Measurements from ENCODE around the gene SMAD5. TPM values are rescaled to one million over a fixed set of nuclear protein-coding genes. Genes with fewer than 3 reads are reported as not detected.

Gene SMAD5
- total and polyA plus RNA-seq, 2 donors from 2014 or later = 9.9 to 67.7 TPM

- FAIRE-seq (no peak), DNase-seq (no peak)
- Histone ChIP-seq H3K9me3 (ENCODE audit: control insufficient read depth in 2 of 3, insufficient read depth in 1 of 3, low read length in 3 of 3) (no peaks in the 10 kb centered on the region), H3K4me3 (ENCODE audit: low read length in 3 of 3) (no peak overlapping the region), H3K9ac (ENCODE audit: low read length in 3 of 3) (no peak overlapping the region), H3K27ac (ENCODE audit: low read depth in 2 of 2, low read length in 2 of 2) (no peak overlapping the region), H3K4me1 (ENCODE audit: control insufficient read depth in 2 of 3, insufficient read depth in 2 of 3, low read depth in 1 of 3, low read length in 3 of 3) (peaks cover 3 to 27% (median 11%) of the 10 kb centered on the region in 3 donors), H3K36me3 (ENCODE audit: control insufficient read depth in 2 of 3, insufficient read depth in 3 of 3, low read length in 3 of 3) (no peaks in the 10 kb centered on the region), H3K27me3 (ENCODE audit: control insufficient read depth, insufficient read depth, low read length) (no peaks in the 10 kb centered on the region)
- intact Hi-C loops (cut with DNase I) = no loop called here
- no peak for TF ChIP-seq CTCF (IDR thresholded peaks at IDR 0.05; ENCODE audit: borderline replicate concordance, extremely low read depth, insufficient read depth)
Observed at GRCh38 chr5:136137497-136138220, 5.0 kb downstream of the SMAD5 start.

GRCh38 chr5:136141561-136141960 lies 8.9 kb downstream of the SMAD5 start:
- Histone ChIP-seq H3K4me3 (ENCODE audit: low read length in 3 of 3) (no peak overlapping the region), H3K9ac (ENCODE audit: low read length in 3 of 3) (no peak overlapping the region), H3K27me3 (ENCODE audit: control insufficient read depth, insufficient read depth, low read length) (no peaks in the 10 kb centered on the region), H3K36me3 (ENCODE audit: control insufficient read depth in 2 of 3, insufficient read depth in 3 of 3, low read length in 3 of 3) (no peaks in the 10 kb centered on the region), H3K9me3 (ENCODE audit: control insufficient read depth in 2 of 3, insufficient read depth in 1 of 3, low read length in 3 of 3) (no peaks in the 10 kb centered on the region), H3K4me1 (ENCODE audit: control insufficient read depth in 2 of 3, insufficient read depth in 2 of 3, low read depth in 1 of 3, low read length in 3 of 3) (peaks cover 0 to 14% (median 13%) of the 10 kb centered on the region in 3 donors), H3K27ac (ENCODE audit: low read depth in 2 of 2, low read length in 2 of 2) (no peak overlapping the region)
- no peak for TF ChIP-seq CTCF (IDR thresholded peaks at IDR 0.05; ENCODE audit: borderline replicate concordance, extremely low read depth, insufficient read depth)
- intact Hi-C loops (cut with DNase I) = no loop called here
- DNase-seq (no peak), FAIRE-seq (no peak)

- Histone ChIP-seq H3K9ac (ENCODE audit: low read length in 3 of 3) (no peak overlapping the region), H3K9me3 (ENCODE audit: control insufficient read depth in 2 of 3, insufficient read depth in 1 of 3, low read length in 3 of 3) (no peaks in the 10 kb centered on the region), H3K27ac (ENCODE audit: low read depth in 2 of 2, low read length in 2 of 2) (no peak overlapping the region), H3K4me3 (ENCODE audit: low read length in 3 of 3) (peak overlapping the region in 1 of 3 donors; percentile 23), H3K36me3 (ENCODE audit: control insufficient read depth in 2 of 3, insufficient read depth in 3 of 3, low read length in 3 of 3) (no peaks in the 10 kb centered on the region), H3K4me1 (ENCODE audit: control insufficient read depth in 2 of 3, insufficient read depth in 2 of 3, low read depth in 1 of 3, low read length in 3 of 3) (peaks cover 0 to 12% (median 10%) of the 10 kb centered on the region in 3 donors), H3K27me3 (ENCODE audit: control insufficient read depth, insufficient read depth, low read length) (no peaks in the 10 kb centered on the region)
- intact Hi-C loops (cut with DNase I) = no loop called here
- no peak for TF ChIP-seq CTCF (IDR thresholded peaks at IDR 0.05; ENCODE audit: borderline replicate concordance, extremely low read depth, insufficient read depth)
- DNase-seq (no peak), FAIRE-seq (no peak)
Observed at GRCh38 chr5:136143312-136143711, 10.7 kb downstream of the SMAD5 start.
